ENCODE results near the gene ZNF235.
"Not testable (repeated sequence)": the region's sequence is repeated elsewhere in the genome, so short reads cannot be mapped to it uniquely, and the experiment has no call there.

The ZNF235 gene

DNA sequence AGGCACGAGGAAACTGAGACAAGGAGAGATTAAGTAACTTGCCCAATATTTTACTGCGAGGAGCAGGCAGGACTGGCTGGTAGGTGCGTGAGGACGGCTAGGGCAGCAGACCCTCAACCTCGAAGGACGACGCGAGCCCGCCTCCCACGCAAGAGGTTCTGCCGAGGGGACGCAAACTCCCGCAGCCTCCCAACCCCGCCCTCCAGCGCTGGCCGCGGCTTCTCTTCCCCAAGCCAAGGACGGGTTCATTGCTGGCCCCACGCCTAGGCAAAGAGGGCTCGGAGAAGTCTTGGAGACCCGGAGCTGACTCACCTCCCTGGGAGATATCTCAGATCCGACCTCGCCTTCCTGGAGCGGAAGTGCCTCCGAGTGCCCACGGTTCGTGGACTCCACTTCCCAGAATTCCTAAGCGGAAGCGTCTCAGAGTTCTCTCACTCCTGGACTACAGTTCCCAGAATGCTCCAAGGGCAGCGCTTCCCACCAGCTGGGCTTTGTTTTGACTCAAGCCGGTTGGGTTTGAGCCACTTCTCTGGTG is at the start of gene ZNF235:
ZNF235 (minus strand) TSS at position 367 of the 535 bp plus-strand sequence. CDS start 1,621 bp downstream, outside the sequence.
- peak; percentile 22 to 94 (median 86) for DNase-seq

DNA sequence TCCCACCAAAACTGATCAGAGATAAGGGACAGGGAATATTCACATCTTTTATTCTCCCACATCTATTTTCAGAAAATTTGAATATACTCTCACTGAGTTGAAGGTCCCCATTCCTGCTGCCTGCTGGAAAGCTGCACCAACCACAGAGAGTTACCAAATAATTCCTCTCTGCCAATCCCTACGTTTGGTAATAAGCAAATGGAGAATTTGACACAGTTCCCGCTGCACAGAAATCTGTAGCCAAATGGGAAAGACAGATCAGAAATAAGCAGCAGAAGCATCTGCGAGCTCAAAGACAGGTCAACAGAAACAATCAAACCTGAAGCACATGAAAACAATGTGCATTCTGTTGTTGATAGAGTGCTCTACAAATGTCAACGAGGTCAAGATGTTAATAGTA is 41.7 kb upstream of the ZNF235 start:
- DNase-seq = peak in 2 of 58 donors; percentile 0 to 1

DNA sequence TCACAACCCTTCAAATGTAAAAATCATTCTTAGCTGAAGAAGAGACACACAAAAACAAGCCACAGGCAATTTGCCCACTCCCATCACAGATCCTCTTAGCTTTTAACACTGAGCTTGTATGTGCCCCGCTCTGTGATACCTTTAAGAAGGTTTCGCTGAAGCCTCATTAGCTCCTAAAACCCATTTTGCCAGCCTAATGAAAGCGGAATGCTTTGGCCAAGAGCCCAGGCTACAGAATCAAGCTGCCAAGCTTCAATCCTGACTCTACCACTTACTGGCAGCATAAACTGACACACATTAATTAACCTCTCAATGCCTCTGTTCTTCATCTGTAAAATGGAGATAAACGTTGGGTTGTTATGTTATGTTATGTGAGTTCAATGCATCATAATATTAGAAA is 41.1 kb upstream of the ZNF235 start:
- DNase-seq = peak in 36 of 58 donors; percentile 0 to 56 (median 12)

DNA sequence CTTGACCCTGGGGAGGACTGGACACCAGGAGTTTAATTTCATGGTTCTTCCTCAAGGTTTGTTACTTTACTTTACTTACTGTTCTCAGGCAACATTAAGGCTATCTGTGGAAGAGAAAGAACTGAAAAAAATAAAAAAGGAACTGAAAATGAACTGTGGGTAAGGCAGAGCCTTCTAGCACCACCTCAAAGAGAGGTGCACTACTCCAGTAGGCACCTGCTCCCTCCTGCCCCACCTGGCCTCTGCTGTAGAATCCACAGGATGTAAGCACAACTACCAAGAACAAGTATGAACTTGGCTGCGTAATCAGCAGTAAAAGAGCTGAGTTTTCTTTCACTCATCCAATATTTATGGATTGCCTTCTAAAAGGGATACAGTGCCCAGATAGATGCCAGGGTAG is 39.4 kb upstream of the ZNF235 start:
- no peak for DNase-seq

DNA sequence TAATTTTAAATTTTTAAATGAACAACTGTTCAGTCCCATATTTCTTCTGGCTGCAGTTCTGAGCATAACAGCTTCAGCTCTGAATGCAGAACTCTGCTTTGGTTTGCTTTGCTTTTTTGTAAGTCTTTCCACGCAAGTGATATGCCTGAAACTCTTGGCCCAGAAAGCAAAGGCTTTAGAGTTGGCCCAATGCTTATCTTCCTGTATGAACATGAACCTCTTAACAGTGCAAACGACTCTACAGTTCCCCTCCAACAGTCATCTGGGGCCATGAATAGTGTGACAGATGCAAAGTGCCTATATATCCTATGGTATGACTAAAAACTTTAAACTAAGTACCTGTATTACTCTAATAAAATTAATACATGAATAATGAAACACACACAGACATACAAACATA is 37.0 kb upstream of the ZNF235 start:
- DNase-seq = no peak

DNA sequence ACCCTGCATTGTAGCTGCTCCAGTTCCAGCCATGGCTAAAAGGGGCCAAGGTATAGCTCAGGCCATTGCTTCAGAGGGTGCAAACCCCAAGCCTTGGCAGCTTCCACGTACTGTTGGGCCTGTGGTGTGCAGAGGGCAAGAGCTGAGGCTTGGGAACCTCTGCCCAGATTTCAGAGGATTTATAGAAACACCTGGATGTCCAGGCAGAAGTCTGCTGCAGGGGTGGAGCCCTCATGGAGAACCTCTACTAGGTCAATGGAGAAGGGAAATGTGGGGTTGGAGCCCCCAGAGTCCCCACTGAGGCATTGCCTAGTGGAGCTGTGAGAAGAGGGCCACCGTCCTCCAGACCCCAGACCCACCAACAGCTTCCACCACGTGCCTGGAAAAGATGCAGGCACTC is 29.8 kb upstream of the ZNF235 start:
- DNase-seq = not testable (repeated sequence)

DNA sequence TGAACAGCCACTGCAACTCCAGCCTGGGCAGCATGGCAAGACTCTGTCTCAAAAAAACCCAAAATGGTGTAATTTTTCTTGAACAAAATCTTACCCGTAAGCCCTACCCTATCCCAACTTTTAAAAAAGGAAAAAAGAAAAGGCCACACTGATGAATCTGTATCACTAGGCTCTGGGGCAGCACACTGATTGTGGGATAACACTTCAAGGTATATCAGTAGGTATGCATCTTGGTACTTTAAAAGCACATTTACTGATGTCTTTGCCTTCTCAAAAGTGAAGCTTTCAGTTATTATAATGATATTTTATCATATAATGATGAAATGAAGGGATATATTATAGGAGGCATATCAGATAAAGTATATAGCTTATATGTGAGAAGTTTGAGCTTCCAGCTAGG is 27.3 kb upstream of the ZNF235 start:
- DNase-seq = no peak

DNA sequence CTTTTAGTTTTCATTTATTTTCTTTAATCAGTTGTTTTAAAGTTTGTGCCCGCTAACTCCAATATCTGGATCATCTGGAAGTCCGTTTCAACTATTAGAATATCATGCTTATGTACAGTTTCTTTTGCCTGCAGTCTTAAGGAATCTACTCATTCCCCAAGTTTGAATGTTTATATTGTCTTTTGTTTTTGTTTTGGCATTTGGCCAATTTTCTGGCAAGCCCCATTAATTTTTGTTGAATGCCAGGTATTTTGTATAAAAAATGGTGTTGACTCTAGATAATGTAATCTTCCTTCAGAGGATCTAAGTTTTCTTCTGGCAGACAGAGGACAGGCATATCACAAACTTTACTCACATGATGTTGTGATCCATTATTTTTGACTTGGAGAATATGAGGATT is 11.1 kb upstream of the ZNF235 start:
- DNase-seq = no peak

DNA sequence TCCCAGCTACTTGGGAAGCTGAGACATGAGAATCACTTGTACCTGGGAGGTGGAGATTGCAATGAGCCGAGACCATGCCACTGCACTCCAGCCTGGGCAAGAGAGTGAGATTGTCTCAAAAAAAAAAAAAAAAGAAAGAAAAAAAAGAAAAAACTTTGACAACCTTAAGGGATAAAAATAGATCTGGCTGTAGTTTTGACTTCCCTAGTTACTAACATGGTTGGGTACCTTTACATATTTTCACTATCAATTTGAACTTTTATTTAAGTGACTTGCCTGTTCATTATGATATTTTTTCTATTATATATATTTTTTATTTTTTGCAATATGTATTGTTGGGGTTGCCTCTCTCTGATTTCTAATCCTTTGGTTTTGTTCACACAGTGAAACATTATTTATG is 8.4 kb upstream of the ZNF235 start:
- no peak for DNase-seq

DNA sequence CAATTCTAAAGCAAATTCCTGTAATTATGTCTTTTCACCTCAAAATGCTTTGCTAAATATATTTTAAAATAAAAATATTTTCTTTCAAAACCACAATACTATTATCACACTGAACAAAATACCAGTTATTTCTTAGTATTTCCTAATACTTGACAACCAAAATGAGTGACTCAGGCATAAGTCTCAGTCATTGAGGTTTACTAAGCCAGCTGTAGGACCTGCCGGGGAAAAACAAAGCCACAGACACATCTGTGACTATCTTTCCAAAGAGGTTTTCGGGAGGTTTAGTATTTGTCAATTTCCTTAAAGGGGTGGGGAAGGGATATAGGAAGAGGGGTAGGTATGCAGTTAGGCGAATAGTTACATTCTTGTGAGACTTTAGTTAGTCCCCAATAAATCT is 3.2 kb upstream of the ZNF235 start:
- DNase-seq = no peak

DNA sequence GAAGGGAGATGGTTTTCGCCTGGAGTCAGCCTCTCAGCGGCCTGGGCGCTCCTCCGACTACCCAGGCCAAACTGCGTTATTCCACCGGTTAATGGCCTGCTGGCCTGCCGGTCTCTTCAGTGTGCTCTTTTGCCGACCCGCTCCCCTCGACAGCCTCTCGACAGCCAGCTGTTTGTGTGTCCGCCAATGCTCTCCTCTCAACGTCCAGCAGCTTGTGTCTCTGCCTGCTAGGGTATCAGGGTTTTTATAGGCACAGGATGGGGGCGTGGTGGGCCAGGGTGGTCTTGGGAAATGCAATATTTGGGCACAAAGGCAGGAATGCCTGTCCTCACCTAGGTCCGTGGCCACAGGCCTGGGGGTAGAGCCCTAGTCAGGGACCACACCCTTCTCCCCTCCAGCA is 1.5 kb upstream of the ZNF235 start:
- DNase-seq = no peak

DNA sequence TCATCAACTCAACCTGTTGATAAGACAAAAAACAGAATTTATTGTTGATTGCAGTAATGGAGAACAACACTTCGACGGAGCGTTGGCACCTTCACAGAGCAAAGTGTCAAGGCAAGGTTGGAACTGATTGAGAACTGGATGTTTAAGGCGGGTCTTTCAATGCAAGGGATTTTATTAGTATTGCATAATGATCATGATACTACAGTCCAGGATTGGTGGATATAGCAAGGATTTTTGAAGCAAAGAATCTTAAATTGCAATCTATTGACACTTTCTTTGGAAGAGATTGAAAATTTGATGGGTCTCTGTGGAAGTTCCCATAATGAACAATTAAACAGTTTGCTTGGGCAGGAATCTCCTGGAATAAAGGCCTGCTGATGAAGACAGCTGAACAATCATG is 632 bp upstream of the ZNF235 start:
- no peak for DNase-seq

DNA sequence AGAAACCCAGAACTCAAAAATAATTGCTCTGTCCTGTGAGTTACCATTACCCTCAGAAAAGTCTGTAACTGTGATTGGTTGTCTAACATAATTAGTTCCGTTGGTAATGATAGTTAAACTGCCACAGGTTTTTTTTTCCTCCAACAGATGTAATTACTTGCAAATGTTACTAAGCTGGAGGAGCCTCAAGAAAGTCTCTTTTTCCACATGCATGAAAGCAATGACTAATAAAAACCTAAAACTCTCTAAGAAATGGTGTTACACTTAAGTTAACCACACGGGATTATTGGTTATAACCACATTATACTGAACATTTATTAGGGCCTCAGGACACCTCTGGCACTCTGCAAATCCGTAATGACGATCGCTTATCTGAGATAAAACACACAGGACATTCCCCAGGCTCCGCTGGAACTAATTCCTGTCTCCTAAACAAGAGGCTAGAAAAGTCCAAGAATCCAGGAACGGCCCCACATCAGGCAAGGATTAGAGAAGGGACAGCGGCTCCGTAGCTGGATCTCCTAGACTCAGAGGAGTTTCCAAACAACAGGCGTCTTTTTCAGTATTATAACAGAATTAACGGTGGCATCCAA is 753 bp downstream of the ZNF235 start:
- peak in 1 of 58 donors; percentile 12 for DNase-seq

DNA sequence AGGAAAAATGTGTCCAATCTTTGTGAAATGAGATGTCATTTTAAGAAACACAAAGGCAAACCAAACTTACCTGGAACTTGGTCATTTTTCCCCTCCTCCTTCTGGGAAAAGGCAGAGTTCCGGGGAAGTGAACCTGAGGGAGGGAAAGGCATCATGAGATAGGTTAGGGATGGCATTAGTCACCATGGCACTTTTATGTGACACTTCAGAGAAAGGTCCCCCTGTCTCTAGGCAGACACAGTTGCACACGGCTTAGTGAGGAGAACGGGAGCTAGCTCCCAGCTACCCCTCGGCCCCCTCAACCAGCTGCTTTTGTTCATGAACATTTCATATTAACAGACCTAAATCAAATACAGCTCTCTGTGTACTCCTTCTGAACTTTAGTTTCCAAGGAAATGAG is 1.5 kb downstream of the ZNF235 start:
- DNase-seq = no peak

DNA sequence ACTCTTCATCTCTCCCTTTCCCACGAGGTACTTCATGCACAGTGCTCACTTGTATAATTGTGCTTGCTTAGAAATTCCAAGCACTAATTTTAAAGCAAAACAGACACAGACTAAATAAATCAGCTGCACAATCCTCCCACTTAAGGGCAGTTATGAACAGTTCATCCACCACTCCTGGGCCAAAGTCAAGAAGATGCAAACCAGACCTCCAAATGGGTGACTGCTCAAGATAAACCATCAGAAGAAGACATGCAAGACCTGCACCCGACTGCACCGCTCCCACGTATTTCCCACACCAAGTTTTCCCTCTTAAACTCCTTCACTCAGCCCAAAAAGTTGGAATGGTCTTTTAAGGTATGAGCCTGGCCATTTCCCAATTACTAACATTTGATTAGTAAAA is 19.9 kb downstream of the ZNF235 start:
- no peak for DNase-seq

DNA sequence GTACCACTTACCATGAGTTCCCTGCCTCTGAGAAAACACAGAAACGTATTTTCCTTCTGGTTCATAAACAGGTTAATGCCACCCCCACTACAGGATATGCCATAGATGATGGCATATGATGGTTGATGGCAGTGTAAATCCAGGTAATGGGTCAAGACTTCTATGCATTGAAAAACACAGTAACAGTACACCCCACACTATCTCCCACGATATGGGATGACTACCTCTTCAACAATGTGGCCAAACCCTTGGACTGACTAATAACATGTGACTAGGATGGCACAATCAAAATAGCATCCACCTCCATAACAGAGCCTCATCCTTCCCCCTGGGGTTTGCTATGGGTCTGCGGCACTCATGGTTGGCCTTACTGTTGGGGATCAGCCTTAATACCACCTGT is 22.0 kb downstream of the ZNF235 start:
- DNase-seq = no peak

DNA sequence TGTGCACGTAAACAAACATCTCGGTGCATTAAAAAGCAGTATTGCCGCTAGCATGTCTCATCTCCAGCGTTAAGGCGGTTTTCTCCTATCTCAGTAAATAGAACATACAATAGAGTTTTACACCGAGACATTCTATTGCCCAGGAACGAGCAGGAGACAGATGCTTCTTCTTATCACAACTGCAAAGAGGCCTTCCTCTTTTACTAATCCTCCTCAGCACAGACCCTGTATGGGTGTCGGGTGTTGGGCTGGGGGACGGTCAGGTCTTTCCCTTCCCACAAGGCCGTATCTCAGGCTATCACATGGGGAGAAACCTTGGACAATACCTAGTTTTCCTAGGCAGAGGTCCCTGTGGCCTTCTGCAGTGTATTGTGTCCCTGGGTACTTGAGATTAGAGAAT is 23.9 kb downstream of the ZNF235 start:
- DNase-seq = no peak

DNA sequence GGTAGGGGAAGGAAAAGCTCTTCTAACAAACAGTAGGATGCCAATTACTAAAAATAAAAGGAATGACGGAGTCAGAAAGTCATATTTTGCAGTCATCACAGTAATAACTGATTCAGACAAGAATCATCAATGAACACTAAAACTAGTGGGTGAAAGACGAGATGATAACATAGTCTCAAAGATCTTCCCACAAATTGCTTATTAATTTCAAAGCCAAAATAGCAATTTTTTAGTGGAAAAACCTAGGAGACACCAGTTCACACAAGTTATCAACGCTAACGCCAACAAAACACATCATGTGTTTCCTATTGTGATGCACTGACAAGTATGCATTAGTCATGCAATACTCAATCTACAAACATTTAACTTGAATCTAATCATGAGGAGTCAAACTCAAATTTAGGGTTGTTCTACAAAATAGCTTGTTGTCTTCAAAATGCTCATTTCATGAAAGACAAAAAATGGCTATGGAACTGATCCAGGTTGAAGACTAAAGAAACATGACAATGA is 26.6 kb downstream of the ZNF235 start:
- DNase-seq = no peak

DNA sequence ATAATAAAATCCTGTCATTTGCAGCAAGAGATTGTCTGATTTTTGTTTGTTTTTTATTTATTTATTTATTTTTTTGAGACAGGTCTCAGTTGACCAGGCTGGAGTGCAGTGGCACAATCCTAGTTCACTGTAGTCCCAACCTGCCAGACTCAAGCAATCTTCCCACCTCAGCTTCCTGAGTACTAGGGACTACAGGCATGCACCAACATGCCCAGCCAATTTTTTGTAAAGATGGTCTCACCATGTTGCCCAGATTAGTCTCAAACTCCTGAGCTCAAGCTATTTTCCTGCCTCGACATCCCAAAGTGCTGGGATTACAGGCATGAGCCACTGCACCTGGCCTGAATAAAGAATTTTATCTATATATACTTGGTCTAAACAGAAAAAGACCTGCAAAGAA is 27.5 kb downstream of the ZNF235 start:
- DNase-seq = no peak

DNA sequence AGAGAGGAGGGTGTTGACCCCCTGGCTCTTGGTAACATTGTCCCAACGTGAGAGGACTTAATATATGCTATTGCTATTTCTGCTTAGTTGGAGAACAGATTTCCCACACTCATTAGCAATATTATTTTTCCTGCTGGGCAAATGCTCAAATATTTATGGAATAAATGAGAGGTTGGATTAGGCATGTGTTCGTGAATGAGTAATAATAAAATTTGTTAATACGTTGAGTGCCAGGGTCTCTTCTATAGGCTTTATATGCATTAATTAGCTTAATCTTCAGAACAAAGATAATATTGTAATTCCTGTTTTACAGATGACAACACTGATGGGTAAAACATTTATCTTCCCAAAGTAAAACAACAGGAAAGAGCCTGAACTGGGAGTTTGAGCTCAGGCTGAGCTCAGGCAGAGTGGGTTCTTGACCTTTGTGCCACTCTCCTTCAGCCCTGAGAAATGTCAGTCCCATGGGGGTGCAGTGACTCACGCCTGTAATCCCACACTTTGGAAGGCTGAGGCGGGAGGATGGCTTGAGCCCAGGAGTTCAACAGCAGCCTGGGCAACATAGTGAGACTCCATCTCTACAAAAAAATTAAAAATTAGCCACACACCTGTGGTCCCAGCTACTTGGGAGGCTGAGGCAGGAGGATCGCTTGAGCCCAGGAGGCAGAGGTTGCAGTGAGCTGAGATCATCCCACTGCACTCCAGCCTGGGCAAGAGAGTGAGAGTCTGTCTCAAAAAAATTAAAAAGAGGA is 44.0 kb downstream of the ZNF235 start:
- no peak for DNase-seq

DNA sequence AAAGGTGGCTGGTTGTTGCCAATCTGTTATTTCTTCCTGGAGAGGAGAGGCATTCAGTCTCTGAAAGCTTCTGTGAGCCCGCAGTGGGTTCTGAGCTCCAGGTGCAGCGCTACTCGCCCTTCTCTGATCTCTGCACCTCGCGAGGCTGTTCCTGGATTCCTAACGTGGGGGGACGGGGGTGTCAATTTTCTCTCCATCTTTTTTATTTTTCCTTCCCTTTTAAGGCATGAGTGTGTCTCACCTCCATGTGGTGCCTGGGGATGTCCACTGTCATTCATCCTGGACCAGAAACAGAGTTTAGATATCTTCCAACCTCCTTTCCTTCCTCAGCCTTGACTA is 44.5 kb downstream of the ZNF235 start:
- peak in 5 of 58 donors; percentile 1 to 19 (median 4) for DNase-seq

DNA sequence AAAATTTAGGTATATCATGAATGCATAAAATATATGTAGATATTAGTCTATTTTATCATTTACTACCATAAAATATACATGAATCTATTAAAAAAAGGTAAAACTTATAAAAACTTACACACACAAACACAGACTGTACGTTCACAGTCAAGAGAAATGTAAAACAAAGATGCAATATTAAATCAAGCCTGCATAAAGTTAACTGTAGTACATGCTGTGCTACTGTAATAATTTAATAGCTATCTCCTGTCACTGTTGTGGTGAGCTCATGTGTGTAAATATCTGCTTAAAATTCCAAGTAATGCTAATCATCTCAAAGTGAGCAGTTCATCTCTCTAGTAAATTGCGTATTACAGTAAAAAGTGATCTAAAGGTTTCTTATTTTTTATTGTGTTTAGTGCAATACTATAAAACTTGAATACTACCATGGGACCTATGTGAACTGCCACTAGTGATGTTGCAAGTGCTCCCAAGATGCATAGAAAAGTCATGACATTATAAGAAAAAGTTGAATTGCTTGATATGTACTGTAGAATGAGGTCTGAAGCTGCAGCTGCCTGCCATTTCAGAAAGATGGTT is 45.9 kb downstream of the ZNF235 start:
- DNase-seq = no peak

DNA sequence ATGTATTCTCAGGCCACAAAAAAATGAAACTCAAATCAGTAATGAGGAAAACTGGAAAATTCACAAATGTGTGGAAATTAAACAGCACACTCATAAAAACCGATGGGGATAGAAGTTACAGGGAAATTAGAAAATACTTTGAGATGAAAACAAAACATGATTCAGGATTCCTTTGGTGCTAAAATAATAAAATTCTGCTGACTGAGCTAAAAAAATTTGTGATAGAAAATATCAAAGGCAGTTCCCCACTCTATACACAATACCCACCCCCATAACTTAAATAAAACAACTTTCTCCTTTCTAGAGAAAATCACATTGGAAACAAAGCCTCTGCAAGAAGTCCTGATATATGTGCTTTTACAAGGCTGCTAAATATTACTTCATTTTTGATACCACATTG is 46.7 kb downstream of the ZNF235 start:
- no peak for DNase-seq
